Ishikawa (cell line): Measurements from ENCODE around the gene NECTIN1.

Experiments
- CEBPB ChIP-seq: IDR thresholded peaks from 2 replicates; pipeline ENCODE4 v1.6.1; 2012
- CREB1 ChIP-seq: IDR thresholded peaks from 2 replicates; pipeline ENCODE4 v1.6.1; 2012; ENCODE audit warnings: low read depth
- EGR1 ChIP-seq: IDR thresholded peaks from 2 replicates; pipeline ENCODE4 v1.6.1; 2012
- EP300 ChIP-seq: IDR thresholded peaks from 2 replicates; pipeline ENCODE4 v1.6.1; 2012; ENCODE audit warnings: borderline replicate concordance
- FOXM1 ChIP-seq: IDR thresholded peaks from 2 replicates; pipeline ENCODE4 v1.6.1; 2012; ENCODE audit warnings: low read depth, borderline replicate concordance
- RAD21 ChIP-seq: IDR thresholded peaks from 2 replicates; pipeline ENCODE4 v1.6.1; 2012; ENCODE audit warnings: low read depth
- REST ChIP-seq: IDR thresholded peaks from 2 replicates; pipeline ENCODE4 v1.6.1; 2012; ENCODE audit warnings: low read depth, mild to moderate bottlenecking
- TAF1 ChIP-seq: IDR thresholded peaks from 2 replicates; pipeline ENCODE4 v1.6.1; 2012; ENCODE audit warnings: low read depth, mild to moderate bottlenecking
- TCF12 ChIP-seq: IDR thresholded peaks from 2 replicates; pipeline ENCODE4 v1.6.1; 2012; ENCODE audit warnings: low read depth
- TEAD4 ChIP-seq: IDR thresholded peaks from 2 replicates; pipeline ENCODE4 v1.6.1; 2012
- YY1 ChIP-seq: IDR thresholded peaks from 2 replicates; pipeline ENCODE4 v1.6.1; 2012; ENCODE audit warnings: low read depth
- ZBTB7A ChIP-seq: IDR thresholded peaks from 2 replicates; pipeline ENCODE4 v1.6.1; 2012; ENCODE audit warnings: low read depth
- TF ChIP-seq, protein P1 (sequence below): IDR thresholded peaks from 2 replicates; pipeline ENCODE4 v1.6.1; 2012
- TF ChIP-seq, protein P2 (sequence below): IDR thresholded peaks from 2 replicates; pipeline ENCODE4 v1.6.1; 2012

GRCh38 chr11:119659971-119660723, 68.9 kb downstream of the NECTIN1 start:
- no peak for TF ChIP-seq CEBPB
- no peak for TF ChIP-seq EP300
- no peak for TF ChIP-seq YY1
- TF ChIP-seq ZBTB7A: no peak
- no peak for TF ChIP-seq REST
- TF ChIP-seq TAF1: no peak
- no peak for TF ChIP-seq CREB1
- no peak for TF ChIP-seq RAD21
- TF ChIP-seq EGR1: no peak
- TF ChIP-seq, protein P1, sequence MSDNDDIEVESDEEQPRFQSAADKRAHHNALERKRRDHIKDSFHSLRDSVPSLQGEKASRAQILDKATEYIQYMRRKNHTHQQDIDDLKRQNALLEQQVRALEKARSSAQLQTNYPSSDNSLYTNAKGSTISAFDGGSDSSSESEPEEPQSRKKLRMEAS: no peak
- no peak for TF ChIP-seq TEAD4
- no peak for TF ChIP-seq TCF12
- TF ChIP-seq, protein P2, sequence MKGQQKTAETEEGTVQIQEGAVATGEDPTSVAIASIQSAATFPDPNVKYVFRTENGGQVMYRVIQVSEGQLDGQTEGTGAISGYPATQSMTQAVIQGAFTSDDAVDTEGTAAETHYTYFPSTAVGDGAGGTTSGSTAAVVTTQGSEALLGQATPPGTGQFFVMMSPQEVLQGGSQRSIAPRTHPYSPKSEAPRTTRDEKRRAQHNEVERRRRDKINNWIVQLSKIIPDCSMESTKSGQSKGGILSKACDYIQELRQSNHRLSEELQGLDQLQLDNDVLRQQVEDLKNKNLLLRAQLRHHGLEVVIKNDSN: no peak
- TF ChIP-seq FOXM1: no peak
